DND-41 (cell line): Measurements from ENCODE around the gene OGDHL.

Experiments used
- CTCF ChIP-seq: IDR thresholded peaks from 2 replicates; pipeline ENCODE4 v1.5.1; 2012; ENCODE audit warnings: borderline replicate concordance, low read length, moderate library complexity, mild to moderate bottlenecking; ENCODE audit not compliant: poor library complexity, severe bottlenecking; ENCODE audit errors: extremely low read depth
- EZH2 ChIP-seq: IDR thresholded peaks from 3 replicates; pipeline ENCODE4 v1.6.1; 2012; ENCODE audit warnings: borderline replicate concordance, low read depth, mild to moderate bottlenecking, moderate library complexity, low read length, inconsistent platforms; ENCODE audit not compliant: severe bottlenecking

- TF ChIP-seq CTCF (no peak), EZH2 (no peak)
Measured at GRCh38 chr10:49776851-49777250, 14.7 kb upstream of the OGDHL start.
